Ishikawa (cell line): ENCODE data around the gene ZNF423.

ENCODE experiments used
- CEBPB ChIP-seq: IDR thresholded peaks from 2 replicates; pipeline ENCODE4 v1.6.1; 2012
- CREB1 ChIP-seq: IDR thresholded peaks from 2 replicates; pipeline ENCODE4 v1.6.1; 2012; ENCODE audit warnings: low read depth
- EGR1 ChIP-seq: IDR thresholded peaks from 2 replicates; pipeline ENCODE4 v1.6.1; 2012
- EP300 ChIP-seq: IDR thresholded peaks from 2 replicates; pipeline ENCODE4 v1.6.1; 2012; ENCODE audit warnings: borderline replicate concordance
- FOXM1 ChIP-seq: IDR thresholded peaks from 2 replicates; pipeline ENCODE4 v1.6.1; 2012; ENCODE audit warnings: low read depth, borderline replicate concordance
- MAX ChIP-seq: IDR thresholded peaks from 2 replicates; pipeline ENCODE4 v1.6.1; 2012
- NFIC ChIP-seq: IDR thresholded peaks from 2 replicates; pipeline ENCODE4 v1.6.1; 2012
- RAD21 ChIP-seq: IDR thresholded peaks from 2 replicates; pipeline ENCODE4 v1.6.1; 2012; ENCODE audit warnings: low read depth
- REST ChIP-seq: IDR thresholded peaks from 2 replicates; pipeline ENCODE4 v1.6.1; 2012; ENCODE audit warnings: low read depth, mild to moderate bottlenecking
- TAF1 ChIP-seq: IDR thresholded peaks from 2 replicates; pipeline ENCODE4 v1.6.1; 2012; ENCODE audit warnings: low read depth, mild to moderate bottlenecking
- TCF12 ChIP-seq: IDR thresholded peaks from 2 replicates; pipeline ENCODE4 v1.6.1; 2012; ENCODE audit warnings: low read depth
- TEAD4 ChIP-seq: IDR thresholded peaks from 2 replicates; pipeline ENCODE4 v1.6.1; 2012
- USF1 ChIP-seq: IDR thresholded peaks from 2 replicates; pipeline ENCODE4 v1.6.1; 2012
- YY1 ChIP-seq: IDR thresholded peaks from 2 replicates; pipeline ENCODE4 v1.6.1; 2012; ENCODE audit warnings: low read depth
- ZBTB7A ChIP-seq: IDR thresholded peaks from 2 replicates; pipeline ENCODE4 v1.6.1; 2012; ENCODE audit warnings: low read depth

ZNF423 gene

GRCh38 chr16:49600976-49601375 lies 254.9 kb downstream of the ZNF423 start:
- no peak for TF ChIP-seq TCF12

GRCh38 chr16:49600536-49600935 lies 255.4 kb downstream of the ZNF423 start:
- TF ChIP-seq CEBPB = no peak
- no peak for TF ChIP-seq TCF12
- TF ChIP-seq EGR1 = no peak
- no peak for TF ChIP-seq TAF1
- TF ChIP-seq REST = no peak
- TF ChIP-seq EP300 = no peak
- no peak for TF ChIP-seq ZBTB7A
- no peak for TF ChIP-seq YY1
- TF ChIP-seq RAD21 = no peak
- TF ChIP-seq CREB1 = no peak
- no peak for TF ChIP-seq TEAD4
- TF ChIP-seq MAX = no peak
- TF ChIP-seq NFIC = no peak
- TF ChIP-seq FOXM1 = no peak
- no peak for TF ChIP-seq USF1

- TF ChIP-seq ZBTB7A (no peak), RAD21 (no peak), NFIC (no peak), EP300 (no peak), TEAD4 (no peak), USF1 (no peak), EGR1 (no peak), YY1 (no peak), REST (no peak), CEBPB (no peak), TAF1 (no peak)
Measured at GRCh38 chr16:49599704-49600103, 256.2 kb downstream of the ZNF423 start.

- TF ChIP-seq MAX (no peak), RAD21 (no peak), ZBTB7A (no peak), EP300 (no peak), TAF1 (no peak), FOXM1 (no peak), TEAD4 (no peak), CEBPB (no peak), EGR1 (no peak), YY1 (no peak), TCF12 (no peak), CREB1 (no peak), REST (no peak), USF1 (no peak), NFIC (no peak)
Measured at GRCh38 chr16:49599281-49599680, 256.6 kb downstream of the ZNF423 start.
